ENCODE results near the gene P2RY6.
A peak's percentile ranks its signal among the peaks of the same experiment; 100 is the strongest.

The P2RY6 gene

GRCh38 chr11:73320763-73321603 is 48.8 kb downstream of the P2RY6 start:
- DNase-seq: no peak

GRCh38 chr11:73321604-73322381 is 49.7 kb downstream of the P2RY6 start:
- DNase-seq: no peak

- no peak for DNase-seq
Measured at GRCh38 chr11:73322382-73323306, 50.5 kb downstream of the P2RY6 start.

- no peak for DNase-seq
Measured at GRCh38 chr11:73323464-73323863, 51.3 kb downstream of the P2RY6 start.

- no peak for DNase-seq
Measured at GRCh38 chr11:73324116-73324515, 52.0 kb downstream of the P2RY6 start.

GRCh38 chr11:73324665-73325035 is 52.5 kb downstream of the P2RY6 start:
- DNase-seq: no peak

GRCh38 chr11:73325036-73325981 is 53.2 kb downstream of the P2RY6 start:
- DNase-seq: no peak

- peak; percentile 47 for DNase-seq
Measured at GRCh38 chr11:73326929-73327811, 55.0 kb downstream of the P2RY6 start.

- DNase-seq: no peak
Measured at GRCh38 chr11:73327812-73328364, 55.8 kb downstream of the P2RY6 start.

GRCh38 chr11:73330569-73331093 is 58.5 kb downstream of the P2RY6 start:
- peak; percentile 57 for DNase-seq

- DNase-seq: no peak
Measured at GRCh38 chr11:73331138-73331916, 59.2 kb downstream of the P2RY6 start.

GRCh38 chr11:73333173-73333572 is 61.0 kb downstream of the P2RY6 start:
- DNase-seq: no peak

GRCh38 chr11:73333640-73334383 is 61.7 kb downstream of the P2RY6 start:
- DNase-seq: no peak

- peak; percentile 49 for DNase-seq
Measured at GRCh38 chr11:73334384-73335203, 62.5 kb downstream of the P2RY6 start.

GRCh38 chr11:73335204-73335923 is 63.2 kb downstream of the P2RY6 start:
- peak; percentile 92 for DNase-seq

GRCh38 chr11:73337846-73338245 is 65.7 kb downstream of the P2RY6 start:
- no peak for DNase-seq

- DNase-seq: no peak
Measured at GRCh38 chr11:73338279-73338678, 66.1 kb downstream of the P2RY6 start.
